HepG2 (cell line): ENCODE measurements around the gene POLRMT. TPM values are rescaled to one million over a fixed set of nuclear protein-coding genes. Genes with fewer than 3 reads are reported as not detected.

Experiments used
- CSRNP2 ChIP-seq: sonication (generic); formaldehyde crosslinking; conservative IDR thresholded peaks from 2 replicates; pipeline ENCODE4 v1.8.0; 2022; ENCODE audit warnings: low read depth, missing genetic modification reagents
- ETV5 ChIP-seq: IDR thresholded peaks from 2 replicates; pipeline ENCODE4 v1.6.1; 2018; ENCODE audit warnings: missing biosample characterization, missing genetic modification reagents, inconsistent platforms, borderline replicate concordance
- FOXO1 ChIP-seq: sonication (generic); formaldehyde crosslinking; IDR thresholded peaks from 2 replicates; pipeline ENCODE4 v1.4.0; 2020; ENCODE audit warnings: missing genetic modification reagents
- FOXP4 ChIP-seq: sonication (generic); formaldehyde crosslinking; IDR thresholded peaks from 2 replicates; pipeline ENCODE4 v1.4.0; 2020; ENCODE audit warnings: missing genetic modification reagents
- HES4 ChIP-seq: sonication (generic); formaldehyde crosslinking; IDR thresholded peaks from 2 replicates; pipeline ENCODE4 v1.9.0; 2021; ENCODE audit warnings: mild to moderate bottlenecking, missing genetic modification reagents, borderline replicate concordance
- HHEX ChIP-seq: IDR thresholded peaks from 2 replicates; pipeline ENCODE4 v1.6.1; 2016; ENCODE audit warnings: control low read depth
- HMGXB4 ChIP-seq, 2 experiments: sonication (generic) in 1 of 2; formaldehyde crosslinking in 1 of 2; IDR thresholded peaks; 2 replicates each; pipeline versions ENCODE4 v1.4.0 to v1.6.1; 2018 to 2020; ENCODE audit warnings: missing genetic modification reagents in 2 of 2, borderline replicate concordance in 1 of 2, low read depth in 1 of 2, mild to moderate bottlenecking in 1 of 2, missing biosample characterization in 1 of 2
- KDM4B ChIP-seq: sonication (generic); formaldehyde crosslinking; IDR thresholded peaks from 2 replicates; pipeline ENCODE4 v1.4.0; 2020; ENCODE audit warnings: missing genetic modification reagents
- MIER3 ChIP-seq: IDR thresholded peaks from 2 replicates; pipeline ENCODE4 v1.6.1; 2016; ENCODE audit warnings: missing compliant biosample characterization, borderline replicate concordance
- NCOA2 ChIP-seq: sonication (generic); formaldehyde crosslinking; IDR thresholded peaks from 2 replicates; pipeline ENCODE4 v1.8.0; 2022; ENCODE audit warnings: inconsistent platforms
- NFAT5 ChIP-seq: sonication (generic); formaldehyde crosslinking; IDR thresholded peaks from 2 replicates; pipeline ENCODE4 v1.4.0; 2020; ENCODE audit warnings: missing genetic modification reagents
- RAD21 ChIP-seq: fragments of 450-650 bp; formaldehyde crosslinking; IDR thresholded peaks from 2 replicates; pipeline ENCODE4 v1.5.0; 2020; ENCODE audit warnings: mild to moderate bottlenecking
- TGIF2 ChIP-seq: IDR thresholded peaks from 2 replicates; pipeline ENCODE4 v1.6.1; 2016; ENCODE audit warnings: control low read depth, missing compliant biosample characterization
- ZNF34 ChIP-seq: sonication (generic); formaldehyde crosslinking; IDR thresholded peaks from 2 replicates; pipeline ENCODE4 v1.4.0; 2020; ENCODE audit warnings: mild to moderate bottlenecking, missing genetic modification reagents, borderline replicate concordance
- ZNF530 ChIP-seq: sonication (generic); formaldehyde crosslinking; IDR thresholded peaks from 2 replicates; pipeline ENCODE4 v1.5.0; 2020; ENCODE audit warnings: low read depth, mild to moderate bottlenecking, missing genetic modification reagents
- ZUFSP ChIP-seq: sonication (generic); formaldehyde crosslinking; IDR thresholded peaks from 2 replicates; pipeline ENCODE4 v1.9.0; 2021; ENCODE audit warnings: missing genetic modification reagents, mild to moderate bottlenecking, borderline replicate concordance
- polyA plus RNA-seq, 8 experiments: library from polyadenylated mRNA; depleted of rRNA in 3 of 8; stranded (reverse) in 7 of 8; unstranded in 1 of 8; fragments of >200 nt; fragmentation: Illumina TruSeq in 4 of 8; extraction: Trizol in 4 of 8; gene quantifications; 2 replicates each; pipeline versions ENCODE4 v1.2.1 to v1.2.3, GENCODE V29; 2011 to 2016; ENCODE audit warnings: low read depth in 4 of 8, missing spikeins in 1 of 8, mixed read lengths in 1 of 8; ENCODE audit not compliant: insufficient read depth in 1 of 8
- total RNA-seq, 5 experiments: library from RNA; depleted of rRNA; stranded (reverse); fragments of >200 nt; fragmentation: Illumina TruSeq; extraction: Trizol; gene quantifications; 2 replicates each; pipeline ENCODE4 v1.2.3, GENCODE V29; 2016; ENCODE audit warnings: low read depth in 1 of 5

Gene POLRMT
- total and polyA plus RNA-seq, 2 of the 13 experiments (the other 11 are each of a cell fraction or from before 2014, with no cell fraction given): 78.0 to 101 TPM

GRCh38 chr19:661427-662196, 28.3 kb upstream of the POLRMT start (continued):
- TF ChIP-seq NFAT5 (CRISPR knock-in tag) (no peak), ZNF34 (CRISPR knock-in tag) (no peak), CSRNP2 (CRISPR knock-in tag) (no peak), HHEX (CRISPR knock-in tag) (no peak), ZNF530 (CRISPR knock-in tag) (no peak), HMGXB4 (CRISPR knock-in tag; IDR thresholded peaks at IDR 0.05; ENCODE audit: borderline replicate concordance in 1 of 2, low read depth in 1 of 2) (0 out of 4 replicates have a peak, but pooled peaks of 1 of the 2 experiments have one; percentile 45), HES4 (CRISPR knock-in tag) (0 out of 2 replicates have a peak, but pooled peaks have one; percentile 9), ZUFSP (CRISPR knock-in tag) (no peak), KDM4B (CRISPR knock-in tag) (no peak), NCOA2 (CRISPR knock-in tag) (no peak), FOXP4 (CRISPR knock-in tag) (no peak), FOXO1 (no peak), ETV5 (CRISPR knock-in tag) (no peak), TGIF2 (CRISPR knock-in tag) (no peak), RAD21 (CRISPR knock-in tag) (no peak), MIER3 (no peak)
